NCI-H1694 (cell line): ENCODE measurements around the gene TRPC4AP.
A peak's percentile ranks its signal among the peaks of the same experiment; 100 is the strongest.

Source experiments
- DNase-seq: peaks from one replicate; lab custom pipeline; 2025; lab: John Stamatoyannopoulos, UW

The TRPC4AP gene

GRCh38 chr20:34968042-34968775 lies 124.4 kb downstream of the TRPC4AP start:
- no peak for DNase-seq

GRCh38 chr20:34967421-34967820 lies 125.2 kb downstream of the TRPC4AP start:
- no peak for DNase-seq

- no peak for DNase-seq
These were observed 127.6 kb downstream of the TRPC4AP start for GRCh38 chr20:34965051-34965450.

DNA sequence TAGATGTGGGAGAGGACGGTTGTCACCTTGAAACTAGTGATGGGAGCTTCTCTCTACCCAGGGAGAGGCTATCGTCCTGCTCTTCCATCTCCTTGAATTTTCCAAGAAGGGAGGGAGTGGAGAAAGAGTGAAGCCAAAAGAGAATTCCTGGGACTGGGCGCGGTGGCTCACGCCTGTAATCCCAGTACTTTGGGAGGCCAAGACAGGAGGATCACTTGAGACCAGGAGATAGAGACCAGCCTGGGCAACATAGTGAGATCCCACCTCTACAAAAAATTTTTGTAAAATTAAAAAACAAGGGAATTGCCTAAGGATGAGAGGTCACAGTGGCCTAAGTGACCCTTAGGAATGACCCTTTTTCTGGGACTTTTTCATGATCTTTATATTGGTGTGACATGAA lies 128.1 kb downstream of the TRPC4AP start:
- DNase-seq = no peak

DNA sequence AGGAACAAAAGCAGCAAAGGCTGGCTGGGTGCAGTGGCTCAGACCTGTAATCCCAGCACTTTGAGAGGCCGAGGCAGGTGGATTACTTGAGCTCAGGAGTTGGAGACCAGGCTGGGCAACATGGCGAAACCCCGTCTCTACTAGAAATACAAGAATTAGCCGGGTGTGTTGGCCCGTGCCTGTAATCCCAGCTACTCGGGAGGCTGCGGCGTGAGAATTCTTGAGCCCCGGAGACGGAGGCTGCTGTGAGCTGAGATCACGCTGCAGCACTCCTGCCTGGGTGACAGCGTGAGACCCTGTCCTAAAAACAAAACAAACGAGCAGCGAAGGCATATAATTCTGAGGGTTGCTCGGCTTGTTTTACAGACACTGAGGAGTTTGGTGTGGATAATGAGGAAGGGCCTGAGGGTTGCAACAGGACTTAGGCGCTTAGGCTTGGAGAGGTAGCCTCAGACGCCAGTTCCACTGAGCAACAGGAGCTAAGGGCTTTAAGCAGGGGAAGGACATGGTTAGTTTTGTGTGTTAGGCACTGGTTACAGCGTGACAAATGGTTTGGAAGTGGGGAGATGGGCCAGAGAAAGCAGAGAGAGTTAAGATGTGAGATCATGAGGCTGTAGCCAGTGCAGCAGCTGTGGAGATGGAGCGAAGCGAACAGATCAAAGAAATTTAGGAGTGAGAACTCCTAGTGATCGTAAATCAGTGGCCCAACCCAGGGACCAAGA lies 135.7 kb downstream of the TRPC4AP start:
- no peak for DNase-seq

GRCh38 chr20:34956041-34956458 lies 136.6 kb downstream of the TRPC4AP start:
- no peak for DNase-seq

DNA sequence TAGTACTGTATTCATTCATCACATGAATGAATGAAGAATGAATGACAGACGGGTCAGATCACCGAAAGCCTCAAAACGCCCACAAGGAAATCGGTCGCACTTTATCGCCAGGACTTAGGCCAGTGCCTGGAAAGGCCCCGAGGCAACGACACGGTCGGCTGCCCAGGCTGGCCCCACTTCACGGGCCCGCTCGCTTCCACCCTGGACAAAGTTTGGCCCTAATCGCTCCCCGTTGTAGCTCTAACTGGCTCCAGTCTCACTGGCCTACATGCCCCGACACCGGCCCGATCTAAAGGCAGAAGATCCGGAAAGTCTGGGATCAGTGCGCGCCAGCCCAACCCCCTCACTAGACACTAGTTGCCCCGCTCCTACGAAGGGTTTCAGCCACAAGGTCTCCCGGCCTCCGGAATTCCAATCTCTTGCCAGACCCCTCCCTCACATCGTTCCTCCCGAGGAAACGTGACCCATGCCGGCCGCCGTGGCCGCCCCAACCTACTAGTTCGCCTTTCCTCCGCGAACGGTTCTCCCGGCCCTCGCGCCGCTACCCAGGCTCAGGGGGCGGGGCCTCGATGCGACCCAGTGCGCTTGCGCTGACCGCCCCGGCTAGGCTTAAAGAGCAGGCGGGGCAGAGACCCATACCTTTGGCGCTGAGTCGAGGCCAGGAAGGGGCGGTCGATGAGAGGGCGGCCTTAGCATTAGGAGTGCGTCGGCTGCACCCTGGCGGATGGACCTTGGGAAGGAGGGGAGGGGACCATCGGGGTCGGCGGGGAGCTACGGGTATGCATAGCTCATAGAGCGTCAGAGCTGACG lies 137.2 kb downstream of the TRPC4AP start, which contains the start of the genes GSS and MYH7B:
GSS (minus strand) TSS at position 576 of the 810 bp plus-strand sequence. CDS start 3,954 bp downstream, outside the sequence.
MYH7B (plus strand) TSS at position 638 of the 810 bp plus-strand sequence. CDS start 22,138 bp downstream, outside the sequence.
- peak; percentile 93 for DNase-seq

DNA sequence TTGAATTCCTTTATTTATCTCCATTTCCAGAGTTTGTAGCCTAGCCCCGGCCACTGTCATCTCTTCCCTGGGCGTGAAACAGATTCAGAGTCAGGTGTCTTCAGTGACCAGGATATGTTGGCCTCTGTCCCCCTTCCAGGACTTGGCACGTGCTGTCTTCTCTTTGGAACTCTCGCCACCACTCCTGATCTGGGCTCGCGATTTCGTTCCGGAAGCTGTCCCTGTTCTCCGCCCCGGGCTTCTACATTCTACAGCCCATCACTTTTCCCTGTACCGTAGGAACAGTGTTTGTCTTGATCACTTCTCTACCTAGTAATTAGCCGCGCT lies 137.7 kb downstream of the TRPC4AP start:
- no peak for DNase-seq

DNA sequence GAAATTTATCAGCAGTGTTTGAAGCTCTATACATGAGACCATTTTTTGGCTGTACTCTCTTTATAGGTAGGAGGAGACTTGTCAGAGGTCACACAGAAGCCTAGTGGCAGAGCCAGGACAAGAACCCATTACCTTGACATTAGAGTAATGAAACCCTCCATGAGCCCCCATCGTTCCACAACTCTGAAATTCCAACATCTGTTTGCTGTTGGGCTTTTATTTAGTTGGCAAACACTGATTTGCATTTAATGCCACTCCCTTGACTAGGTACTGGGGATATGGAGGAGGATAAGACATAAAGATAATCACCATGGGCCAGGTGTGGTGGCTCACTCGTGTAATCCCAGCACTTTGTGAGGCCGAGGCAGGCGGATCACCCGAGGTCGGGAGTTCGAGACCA lies 138.6 kb downstream of the TRPC4AP start:
- DNase-seq = no peak

DNA sequence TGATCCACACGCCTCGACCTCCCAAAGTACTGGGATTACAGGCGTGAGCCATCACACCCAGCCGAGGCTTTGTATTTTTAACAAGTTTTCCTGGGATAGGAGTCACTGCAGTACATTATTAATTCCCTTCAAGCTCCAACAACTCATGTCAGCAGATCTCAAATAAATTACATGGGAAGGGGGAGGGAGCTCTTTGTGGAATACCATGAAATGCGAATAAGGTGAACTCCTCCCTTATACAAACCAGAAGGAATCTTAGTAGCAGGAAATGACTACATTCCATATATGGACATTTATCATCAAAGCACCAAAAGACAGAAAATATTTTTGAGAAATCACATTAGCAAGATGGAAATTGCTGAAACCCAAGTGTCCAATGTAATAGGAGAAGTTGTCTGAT lies 139.9 kb downstream of the TRPC4AP start:
- no peak for DNase-seq
